ENCODE data around the gene BABAM2.

DNA sequence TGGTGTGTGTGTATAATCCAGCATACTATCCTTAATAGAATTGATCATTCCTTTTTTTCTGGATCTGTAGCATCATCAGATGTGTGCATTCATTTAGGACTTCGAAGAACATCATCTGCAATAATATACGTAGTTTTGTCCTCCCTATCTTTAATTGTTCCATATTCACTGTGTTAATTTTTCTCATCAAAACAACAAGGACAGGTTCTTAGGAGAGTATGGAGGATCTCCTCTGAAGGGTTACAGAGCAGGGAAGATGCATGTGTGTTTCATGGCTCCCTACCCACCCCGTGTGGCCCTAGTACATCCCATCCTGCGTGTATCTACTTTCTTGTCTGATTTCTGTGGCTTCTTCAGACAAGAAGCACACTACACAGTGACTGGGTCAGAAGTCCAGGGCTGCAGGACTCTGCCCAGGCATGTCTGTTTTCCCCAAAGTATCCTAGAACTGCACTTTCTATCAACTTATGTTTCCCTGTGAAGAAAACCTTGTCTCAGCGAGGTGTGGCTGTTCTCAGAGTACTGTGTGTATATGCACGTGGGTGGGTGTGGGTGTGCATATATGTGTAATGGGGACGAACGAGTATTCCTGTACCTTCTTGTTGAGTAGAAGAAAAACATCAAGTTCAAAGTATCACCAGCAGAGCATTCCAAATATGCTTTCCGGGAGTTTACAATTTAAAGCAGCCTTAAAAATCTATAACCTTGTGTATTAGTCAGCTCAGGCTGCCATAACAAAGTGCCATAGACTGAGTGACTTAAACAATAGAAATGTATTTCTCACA is 281.8 kb downstream of the BABAM2 start:
- no peak for TF ChIP-seq POLR2AphosphoS5 (IDR thresholded peaks at IDR 0.05; ENCODE audit: low read depth)
- TF ChIP-seq, protein P1, sequence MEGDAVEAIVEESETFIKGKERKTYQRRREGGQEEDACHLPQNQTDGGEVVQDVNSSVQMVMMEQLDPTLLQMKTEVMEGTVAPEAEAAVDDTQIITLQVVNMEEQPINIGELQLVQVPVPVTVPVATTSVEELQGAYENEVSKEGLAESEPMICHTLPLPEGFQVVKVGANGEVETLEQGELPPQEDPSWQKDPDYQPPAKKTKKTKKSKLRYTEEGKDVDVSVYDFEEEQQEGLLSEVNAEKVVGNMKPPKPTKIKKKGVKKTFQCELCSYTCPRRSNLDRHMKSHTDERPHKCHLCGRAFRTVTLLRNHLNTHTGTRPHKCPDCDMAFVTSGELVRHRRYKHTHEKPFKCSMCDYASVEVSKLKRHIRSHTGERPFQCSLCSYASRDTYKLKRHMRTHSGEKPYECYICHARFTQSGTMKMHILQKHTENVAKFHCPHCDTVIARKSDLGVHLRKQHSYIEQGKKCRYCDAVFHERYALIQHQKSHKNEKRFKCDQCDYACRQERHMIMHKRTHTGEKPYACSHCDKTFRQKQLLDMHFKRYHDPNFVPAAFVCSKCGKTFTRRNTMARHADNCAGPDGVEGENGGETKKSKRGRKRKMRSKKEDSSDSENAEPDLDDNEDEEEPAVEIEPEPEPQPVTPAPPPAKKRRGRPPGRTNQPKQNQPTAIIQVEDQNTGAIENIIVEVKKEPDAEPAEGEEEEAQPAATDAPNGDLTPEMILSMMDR (conservative IDR thresholded peaks at IDR 0.05; ENCODE audit: low read depth in 2 of 2), result no peak
